ENCODE measurements around the gene ASAP3.

- no peak for TF ChIP-seq CTCF (IDR thresholded peaks at IDR 0.05)
- no peak for TF ChIP-seq POLR2A (IDR thresholded peaks at IDR 0.05)
Measured at GRCh38 chr1:23469372-23469982, 14.5 kb downstream of the ASAP3 start.

Measured in adrenal gland (tissue), 5 donors.